Activated CD4-positive, alpha-beta T cell treated with anti-CD3 and anti-CD28 coated beads, Interleukin-2, amount 10 ng/mL, durations not matched to agents 24 days and 14 days (primary cell): ENCODE results near the gene LBHD1. TPM values are rescaled to one million over a fixed set of nuclear protein-coding genes. Genes with fewer than 3 reads are reported as not detected.
"Not testable (repeated sequence)": the region's sequence is repeated elsewhere in the genome, so short reads cannot be mapped to it uniquely, and the experiment has no call there.

Source experiments
- DNase-seq: peaks from one replicate; pipeline ENCODE4 v3.0.0; 2022
- H3K27ac Mint-ChIP-seq: one replicate; pipeline ENCODE4 v1.8.0; 2022; ENCODE audit warnings: mild to moderate bottlenecking, mixed read lengths
- H3K27me3 Mint-ChIP-seq: one replicate; pipeline ENCODE4 v1.8.0; 2022; ENCODE audit warnings: mixed read lengths
- H3K36me3 Mint-ChIP-seq: one replicate; pipeline ENCODE4 v1.8.0; 2022; ENCODE audit warnings: low read depth, mild to moderate bottlenecking, mixed read lengths
- H3K4me1 Mint-ChIP-seq: one replicate; pipeline ENCODE4 v1.8.0; 2021; ENCODE audit warnings: mixed read lengths
- H3K4me3 Mint-ChIP-seq: one replicate; pipeline ENCODE4 v1.8.0; 2022; ENCODE audit warnings: mild to moderate bottlenecking, moderate library complexity, mixed read lengths
- H3K9me3 Mint-ChIP-seq: one replicate; pipeline ENCODE4 v1.8.0; 2021; ENCODE audit warnings: mixed read lengths
- intact Hi-C: fragments of 100-400 bp; cut with micrococcal nuclease; formaldehyde crosslinking; loops from one replicate; pipeline ENCODE4 v1.15.1; 2023
- total RNA-seq: library from RNA; stranded (reverse); gene quantifications from 2 replicates; pipeline ENCODE4 v1.2.3, GENCODE V29; 2022

The LBHD1 gene
- total RNA-seq, 1 donor from 2014 or later, result 21.5 TPM

DNA sequence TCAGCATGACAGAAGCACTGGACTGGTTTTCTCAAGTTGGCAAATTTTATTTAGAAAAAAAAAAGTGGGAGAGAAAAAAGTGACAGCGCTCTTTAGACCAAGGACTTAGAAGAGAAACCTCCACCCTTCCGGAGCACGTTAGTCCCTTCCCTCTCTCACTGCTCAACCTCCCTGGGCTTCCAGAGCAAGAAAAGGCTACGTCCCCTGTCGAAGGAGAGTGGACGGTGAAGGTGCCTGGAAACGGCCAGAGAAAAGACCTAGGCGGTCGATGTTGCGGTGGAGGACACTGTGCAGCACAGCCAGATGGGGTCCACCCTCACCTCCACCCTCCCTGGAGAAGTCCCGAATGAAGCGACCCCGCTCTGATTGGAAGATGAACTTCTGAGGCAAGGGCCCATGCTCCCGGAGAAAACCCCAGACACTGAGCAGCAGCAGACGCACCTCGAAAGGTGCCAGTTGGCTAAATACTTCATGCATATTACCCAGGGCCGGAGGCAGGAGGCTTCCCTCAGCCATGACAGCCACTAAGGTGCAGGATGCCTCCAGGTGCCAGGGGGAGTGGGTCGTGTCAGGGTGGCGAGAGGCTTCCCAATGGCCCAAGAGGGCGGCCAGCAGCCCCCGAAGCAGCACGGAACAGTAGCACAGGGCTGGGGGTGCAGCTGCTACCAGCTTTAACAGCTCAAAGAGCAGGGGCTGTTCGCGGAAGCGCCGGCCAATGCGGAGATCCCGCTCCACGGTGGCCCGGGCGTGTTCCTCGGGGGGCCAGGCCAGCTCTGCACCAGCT, 25.1 kb downstream of the LBHD1 start:
- peaks cover 20% of the 10 kb centered on the region for H3K4me1 Mint-ChIP-seq
- intact Hi-C loops, result loop anchor here (1.0 to 2.0 kb wide), 6 partner anchors 18 to 81 kb away; partner anchors contain the start of genes C11orf98, CSKMT, EEF1G and ROM1
- no peak for DNase-seq
- H3K9me3 Mint-ChIP-seq, result no peaks in the 10 kb centered on the region
- H3K27ac Mint-ChIP-seq, result peak overlapping the region; percentile 96
- H3K4me3 Mint-ChIP-seq, result peak overlapping the region; percentile 99
- no peaks in the 10 kb centered on the region for H3K27me3 Mint-ChIP-seq
- peaks cover 41% of the 10 kb centered on the region for H3K36me3 Mint-ChIP-seq

DNA sequence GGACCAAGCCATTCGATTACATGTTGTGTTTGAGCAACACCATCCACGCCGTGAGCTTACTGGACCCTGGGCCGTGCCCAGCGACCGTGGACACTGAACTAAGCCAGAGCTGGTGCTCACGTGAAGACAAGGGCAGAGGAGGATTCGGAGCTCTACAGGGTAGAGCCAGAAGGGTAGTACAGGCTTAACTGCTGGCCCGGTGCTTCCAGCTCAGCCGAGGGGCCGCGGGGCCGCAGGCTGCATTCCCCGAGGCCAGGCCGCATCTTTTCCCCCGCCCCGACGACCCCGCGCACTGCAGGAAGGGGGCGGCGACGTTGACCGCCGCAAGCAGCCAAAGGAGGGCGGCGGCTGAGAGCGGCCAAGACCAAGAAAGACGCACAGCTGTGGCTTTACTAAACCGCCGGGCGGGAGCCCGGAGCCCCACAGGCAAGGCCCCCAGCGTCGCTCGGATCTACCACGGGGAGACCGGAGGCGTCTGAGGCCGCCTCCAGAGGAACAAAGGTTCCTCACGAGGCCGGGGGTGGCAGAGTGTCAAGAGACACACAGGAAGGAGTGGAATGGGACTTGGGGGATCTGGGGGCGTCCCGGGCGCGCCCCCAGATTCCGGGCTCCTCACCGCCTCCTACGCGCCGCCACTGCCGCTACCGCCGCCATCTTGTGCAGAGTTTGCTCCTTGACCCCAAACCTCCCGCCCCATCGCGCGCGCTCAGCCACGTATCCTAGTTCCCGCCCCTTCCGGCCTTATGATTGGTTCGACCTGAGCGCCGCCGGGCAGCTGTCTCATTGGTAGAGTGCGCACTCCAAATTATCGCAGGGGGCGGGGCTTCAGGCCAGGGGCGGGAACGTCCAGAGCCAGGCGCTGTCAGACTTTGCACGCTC, 25.9 kb downstream of the LBHD1 start, which contains the start of gene GANAB:
Gene GANAB, minus strand, starts transcription at position 668 of the 879 bp plus-strand sequence. Its CDS starts 14 bp downstream, at position 654.
- peak within 1 kb of the TSS; percentile 96 for H3K27ac Mint-ChIP-seq
- H3K4me3 Mint-ChIP-seq, result peak within 1 kb of the TSS; percentile 99
- peaks cover 21% of the 10 kb centered on the region for H3K4me1 Mint-ChIP-seq
- DNase-seq, result peak; percentile 99
- H3K36me3 Mint-ChIP-seq, result peaks cover 44% of the 10 kb centered on the region
- H3K27me3 Mint-ChIP-seq, result no peaks in the 10 kb centered on the region
- no peaks in the 10 kb centered on the region for H3K9me3 Mint-ChIP-seq
- intact Hi-C loops, result loop anchor here (1.0 to 2.0 kb wide), 6 partner anchors 19 to 82 kb away; partner anchors contain the start of genes C11orf98, CSKMT, EEF1G and ROM1

DNA sequence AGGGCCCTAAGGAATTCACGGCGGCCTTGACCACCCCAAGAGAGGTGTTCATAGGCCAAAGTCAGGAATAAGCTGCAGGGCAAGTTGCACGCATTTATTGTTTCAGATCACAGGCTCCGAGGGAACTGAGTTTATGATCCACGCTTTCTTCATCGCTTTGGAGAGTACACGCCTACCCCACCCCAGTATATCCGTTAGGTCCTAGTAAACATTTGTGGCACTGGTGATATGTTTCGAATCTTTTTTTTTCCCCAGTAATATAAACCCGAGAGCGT, 26.5 kb downstream of the LBHD1 start:
- no peaks in the 10 kb centered on the region for H3K9me3 Mint-ChIP-seq
- H3K27me3 Mint-ChIP-seq, result no peaks in the 10 kb centered on the region
- no peak for DNase-seq
- peak overlapping the region; percentile 96 for H3K27ac Mint-ChIP-seq
- intact Hi-C loops, result no loop called here
- H3K4me1 Mint-ChIP-seq, result peaks cover 25% of the 10 kb centered on the region
- peak overlapping the region; percentile 99 for H3K4me3 Mint-ChIP-seq
- H3K36me3 Mint-ChIP-seq, result peaks cover 47% of the 10 kb centered on the region

DNA sequence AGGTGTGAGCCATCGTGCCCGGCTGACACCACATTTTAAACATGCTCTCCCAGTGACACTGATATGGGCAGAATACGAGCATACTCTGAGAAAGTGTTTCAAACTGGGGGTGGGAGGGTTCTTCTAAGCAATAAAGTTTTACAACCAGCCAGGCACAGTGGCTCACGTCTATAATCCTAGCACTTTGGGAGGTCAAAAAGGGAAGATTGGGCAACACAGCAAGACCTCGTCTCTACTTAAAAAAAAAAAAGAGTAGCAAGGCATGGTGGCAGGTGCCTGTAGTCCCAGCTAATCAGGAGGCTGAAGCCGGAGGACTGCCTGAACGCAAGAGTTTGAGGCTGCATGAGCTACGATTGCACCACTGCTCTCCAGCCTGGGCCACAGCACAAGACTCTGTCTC, 27.8 kb downstream of the LBHD1 start:
- Mint-ChIP-seq H3K4me1 (peaks cover 34% of the 10 kb centered on the region), H3K4me3 (peak overlapping the region; percentile 30), H3K27ac (peak overlapping the region; percentile 41)

DNA sequence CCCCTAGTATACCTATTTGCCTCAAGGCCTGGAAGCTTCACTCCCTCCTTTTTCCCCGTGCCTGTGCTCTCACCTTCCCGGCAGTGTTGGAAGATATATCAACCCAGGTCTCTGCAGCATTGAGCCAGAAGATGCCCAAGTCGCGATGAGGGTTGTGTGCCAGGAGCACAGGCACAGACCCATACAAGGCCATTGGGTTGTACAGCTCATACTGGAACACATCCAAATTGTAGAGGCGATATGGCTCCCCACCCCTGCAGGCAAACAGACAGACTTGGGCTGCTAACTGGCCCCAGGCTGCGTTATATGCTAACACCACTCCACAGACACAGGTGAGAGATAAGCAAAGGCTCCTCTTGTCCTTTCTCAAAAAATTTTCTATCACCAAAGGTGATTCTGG, 39.6 kb downstream of the LBHD1 start:
- DNase-seq, result no peak

More for the DNA sequence above, 27.8 kb downstream of the LBHD1 start:
- no peak for DNase-seq
- Mint-ChIP-seq H3K36me3 (peaks cover 47% of the 10 kb centered on the region), H3K27me3 (no peaks in the 10 kb centered on the region), H3K9me3 (no peaks in the 10 kb centered on the region)
- intact Hi-C loops, result no loop called here

DNA sequence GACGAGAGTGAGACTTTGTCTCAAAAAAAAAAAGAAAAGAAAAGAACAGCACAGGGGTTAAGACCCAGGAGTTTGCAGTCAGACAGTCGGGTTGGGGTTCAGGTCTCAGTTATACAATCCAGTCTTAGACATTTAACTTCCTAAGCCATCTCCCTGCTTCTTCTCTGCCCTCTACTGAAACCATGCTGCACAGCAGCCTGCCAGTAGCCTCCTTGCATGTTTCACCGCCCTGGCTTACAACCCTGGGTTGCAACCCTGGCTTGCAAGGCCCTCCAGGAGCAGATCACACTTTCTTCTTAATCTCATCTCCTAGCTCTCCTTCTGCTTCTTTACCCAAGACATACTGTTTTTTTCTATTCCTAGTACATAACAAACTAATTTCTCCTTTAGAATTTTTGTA, 44.4 kb downstream of the LBHD1 start:
- H3K4me3 Mint-ChIP-seq, result no peak overlapping the region
- H3K36me3 Mint-ChIP-seq, result peaks cover 67% of the 10 kb centered on the region
- H3K27me3 Mint-ChIP-seq, result no peaks in the 10 kb centered on the region
- no peak overlapping the region for H3K27ac Mint-ChIP-seq
- peaks cover 7% of the 10 kb centered on the region for H3K4me1 Mint-ChIP-seq
- intact Hi-C loops, result no loop called here
- no peak for DNase-seq
- no peaks in the 10 kb centered on the region for H3K9me3 Mint-ChIP-seq

More for the DNA sequence above, 39.6 kb downstream of the LBHD1 start:
- intact Hi-C loops, result no loop called here
- Mint-ChIP-seq H3K9me3 (no peaks in the 10 kb centered on the region), H3K4me3 (no peak overlapping the region), H3K27me3 (no peaks in the 10 kb centered on the region), H3K36me3 (peaks cover 72% of the 10 kb centered on the region), H3K4me1 (peaks cover 14% of the 10 kb centered on the region), H3K27ac (no peak overlapping the region)

DNA sequence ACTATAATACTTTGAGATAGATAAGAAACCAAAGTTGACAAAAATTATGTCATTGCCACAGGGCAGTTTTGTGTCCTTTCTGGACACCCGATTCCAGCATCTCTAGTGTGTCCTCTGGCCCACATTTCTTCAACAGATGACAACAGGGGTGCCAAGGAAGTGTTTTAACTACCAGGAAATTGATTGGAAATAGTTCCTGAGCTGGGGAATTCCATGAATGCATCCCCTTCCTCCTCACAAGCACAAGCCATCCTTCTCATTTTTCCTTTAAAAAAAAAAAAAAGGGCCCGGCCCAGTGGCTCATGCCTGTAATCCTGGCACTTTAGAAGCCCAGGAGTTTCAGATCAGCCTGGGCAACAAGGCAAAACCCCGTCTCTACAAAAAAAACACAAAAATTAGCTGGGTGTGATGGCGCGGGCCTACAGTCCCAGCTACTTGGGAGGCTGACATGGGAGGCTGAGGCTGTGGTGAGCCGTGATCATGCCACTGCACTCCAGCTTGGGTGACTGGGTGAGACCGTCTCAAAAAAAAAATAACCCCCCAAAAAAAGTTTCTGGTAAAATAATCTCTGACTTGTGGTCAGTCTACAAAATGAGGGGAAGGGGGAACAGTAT, 49.5 kb downstream of the LBHD1 start:
- Mint-ChIP-seq H3K36me3 (peaks cover 52% of the 10 kb centered on the region), H3K4me3 (peak overlapping the region; percentile 97), H3K9me3 (no peaks in the 10 kb centered on the region), H3K4me1 (peaks cover 25% of the 10 kb centered on the region), H3K27ac (peak overlapping the region; percentile 99), H3K27me3 (peaks cover 1% of the 10 kb centered on the region)
- intact Hi-C loops, result loop anchor here (1.0 to 2.0 kb wide), 6 partner anchors 10 to 42 kb away; partner anchors contain the start of genes C11orf98, CSKMT, EML3 and GANAB
- DNase-seq, result no peak

DNA sequence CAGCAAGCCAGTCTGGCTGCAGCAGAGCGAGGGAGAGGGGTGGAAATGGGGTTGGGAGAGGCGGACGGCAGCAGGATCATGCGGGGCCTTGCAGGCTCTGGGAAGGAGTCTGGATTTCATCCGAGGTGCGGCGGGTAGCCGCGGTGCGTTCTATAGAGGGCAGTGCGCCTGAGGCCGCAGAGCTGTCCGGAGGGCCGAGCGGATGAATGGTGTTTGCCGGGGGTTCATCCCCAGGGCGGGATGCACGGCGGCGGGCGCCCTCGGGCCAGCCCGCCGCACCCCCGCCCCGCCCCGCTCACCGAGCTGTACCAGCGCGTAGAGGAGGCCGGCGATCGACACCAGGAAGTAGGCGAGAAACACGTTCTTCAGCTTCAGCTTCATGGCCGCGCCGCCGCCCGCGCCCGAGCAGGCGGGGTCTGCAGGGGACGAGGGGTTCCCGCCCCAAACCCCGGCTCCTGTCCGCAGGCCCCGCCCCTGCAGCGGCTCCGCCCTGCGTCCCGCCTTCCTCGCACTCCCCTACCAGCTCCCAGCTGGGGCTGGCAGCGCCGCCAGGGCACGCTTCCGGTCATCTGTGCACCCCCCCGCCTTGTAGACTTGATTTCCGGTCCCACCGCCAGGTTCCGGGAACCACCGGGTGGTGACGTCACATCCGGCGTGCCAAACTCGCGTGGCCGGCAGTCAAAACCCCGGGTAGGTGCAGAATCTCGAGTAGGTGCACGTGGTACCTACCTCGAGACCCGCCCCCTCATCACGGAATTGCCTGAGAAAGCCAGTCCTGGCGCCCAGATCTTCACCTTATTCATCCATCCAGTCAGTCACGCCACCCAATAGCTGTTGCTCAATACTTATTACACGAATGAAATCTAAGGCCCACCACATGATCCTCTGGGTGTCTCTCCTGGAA, 50.2 kb downstream of the LBHD1 start, which contains the start of gene B3GAT3:
Gene B3GAT3, minus strand, starts transcription at position 420 of the 904 bp plus-strand sequence. Its CDS starts 39 bp downstream, at position 381.
- intact Hi-C loops, result loop anchor here (1.0 to 2.0 kb wide), 6 partner anchors 10 to 43 kb away; partner anchors contain the start of genes C11orf98, CSKMT, EML3 and GANAB

DNA sequence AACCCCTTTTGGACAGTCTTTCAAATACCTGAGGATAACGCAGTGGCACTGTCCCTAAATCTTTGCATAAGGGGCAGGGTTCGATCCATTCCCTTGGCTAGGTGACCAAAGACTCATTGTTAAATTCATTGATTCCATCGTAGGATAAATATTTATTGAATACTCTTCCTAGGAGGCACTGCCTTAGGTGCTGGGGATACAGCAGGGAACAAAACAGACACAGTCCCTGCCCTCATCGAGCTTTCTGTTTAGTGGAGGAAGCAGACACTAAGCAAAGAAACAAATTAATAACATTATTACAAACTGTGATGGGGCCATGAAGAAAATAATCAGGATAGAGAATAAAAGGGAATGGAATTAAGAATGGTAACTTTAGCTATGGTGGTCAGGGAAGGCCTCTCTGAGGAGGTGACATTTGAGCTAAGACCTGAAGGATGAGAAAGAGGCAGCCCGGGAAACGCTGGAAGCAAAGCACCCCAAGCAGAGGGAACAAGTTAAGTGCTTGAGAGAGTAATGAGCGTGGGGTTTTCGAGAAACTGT, 51.0 kb downstream of the LBHD1 start:
- no peaks in the 10 kb centered on the region for H3K9me3 Mint-ChIP-seq
- DNase-seq, result no peak
- intact Hi-C loops, result no loop called here
- H3K36me3 Mint-ChIP-seq, result peaks cover 48% of the 10 kb centered on the region
- H3K27me3 Mint-ChIP-seq, result peaks cover 1% of the 10 kb centered on the region
- H3K27ac Mint-ChIP-seq, result peak overlapping the region; percentile 99
- peak overlapping the region; percentile 97 for H3K4me3 Mint-ChIP-seq
- H3K4me1 Mint-ChIP-seq, result peaks cover 25% of the 10 kb centered on the region

More for the DNA sequence above, 50.2 kb downstream of the LBHD1 start, which contains the start of gene B3GAT3:
- H3K4me3 Mint-ChIP-seq, result peak within 1 kb of the TSS; percentile 97
- peak; percentile 99 for DNase-seq
- H3K4me1 Mint-ChIP-seq, result peaks cover 25% of the 10 kb centered on the region
- H3K27ac Mint-ChIP-seq, result peak within 1 kb of the TSS; percentile 99
- peaks cover 49% of the 10 kb centered on the region for H3K36me3 Mint-ChIP-seq
- H3K27me3 Mint-ChIP-seq, result peaks cover 1% of the 10 kb centered on the region
- no peaks in the 10 kb centered on the region for H3K9me3 Mint-ChIP-seq

DNA sequence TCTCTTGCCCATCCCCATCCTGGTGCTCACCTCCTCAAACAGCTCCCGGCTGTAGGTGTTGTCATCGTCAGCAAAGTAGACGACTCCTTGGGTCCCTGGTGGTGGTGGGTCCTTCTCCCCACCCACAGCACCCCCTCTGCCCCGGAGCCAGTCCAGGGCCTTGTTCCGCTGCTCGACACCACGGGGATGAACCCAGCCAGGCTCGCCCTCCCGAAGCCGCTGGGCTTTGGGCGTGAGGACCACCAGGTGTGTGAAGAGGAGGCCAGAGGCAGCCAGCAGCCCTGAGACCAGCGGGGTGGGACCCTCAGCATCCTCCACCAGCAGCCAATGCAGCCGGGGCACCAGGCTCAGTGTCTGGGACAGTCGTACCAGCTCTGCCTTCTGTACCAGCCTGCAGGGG, 55.1 kb downstream of the LBHD1 start:
- H3K4me3 Mint-ChIP-seq, H3K27ac Mint-ChIP-seq, DNase-seq, H3K9me3 Mint-ChIP-seq, intact Hi-C loops, H3K27me3 Mint-ChIP-seq: not testable (repeated sequence)
- H3K4me1 Mint-ChIP-seq, result peaks cover 32% of the 10 kb centered on the region
- H3K36me3 Mint-ChIP-seq, result peaks cover 38% of the 10 kb centered on the region

DNA sequence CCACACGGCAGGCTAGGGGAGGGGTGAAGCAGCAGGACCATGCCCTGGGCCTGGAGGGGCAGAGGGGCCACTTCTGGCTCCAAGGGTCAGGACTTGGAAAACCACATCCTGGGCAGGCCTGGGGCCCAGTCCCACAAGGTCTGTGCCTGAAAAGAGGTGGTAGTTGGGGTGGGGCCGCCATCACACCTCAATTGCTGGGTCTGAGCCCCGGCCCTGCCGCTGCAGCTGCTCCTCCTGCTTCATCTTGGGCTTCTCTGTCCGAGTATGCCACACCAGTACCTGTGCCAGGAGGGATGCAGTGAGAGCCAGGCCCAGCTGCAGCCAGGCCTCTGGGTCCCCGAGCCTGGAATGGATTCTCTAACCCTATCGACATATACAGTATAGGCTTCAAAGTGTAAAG, 56.5 kb downstream of the LBHD1 start:
- no peaks in the 10 kb centered on the region for H3K9me3 Mint-ChIP-seq
- no peak overlapping the region for H3K27ac Mint-ChIP-seq
- intact Hi-C loops, result no loop called here
- DNase-seq, result no peak
- H3K4me3 Mint-ChIP-seq, result no peak overlapping the region
- peaks cover 36% of the 10 kb centered on the region for H3K4me1 Mint-ChIP-seq
- no peaks in the 10 kb centered on the region for H3K27me3 Mint-ChIP-seq
- peaks cover 33% of the 10 kb centered on the region for H3K36me3 Mint-ChIP-seq

DNA sequence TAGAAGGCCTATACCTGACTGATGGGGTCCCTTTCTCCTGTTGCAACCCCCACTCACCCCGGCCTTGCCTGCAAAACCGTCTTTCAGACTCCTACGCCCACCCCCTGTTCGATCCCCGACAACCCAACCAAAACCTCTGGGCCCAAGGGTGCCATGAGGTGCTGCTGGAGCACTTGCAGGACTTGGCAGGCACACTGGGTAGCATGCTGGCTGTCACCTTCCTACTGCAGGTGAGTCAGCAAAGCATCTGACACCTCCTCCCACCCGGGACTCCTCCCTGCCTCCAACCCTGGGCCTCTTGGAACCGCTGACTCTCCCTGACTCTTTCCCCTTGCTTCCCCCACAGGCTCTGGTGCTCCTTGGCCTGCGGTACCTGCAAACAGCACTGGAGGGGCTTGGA, 57.8 kb downstream of the LBHD1 start:
- H3K36me3 Mint-ChIP-seq, result peaks cover 37% of the 10 kb centered on the region
- H3K4me3 Mint-ChIP-seq, result peak overlapping the region; percentile 37
- H3K27ac Mint-ChIP-seq, result peak overlapping the region; percentile 90
- no peak for DNase-seq
- H3K4me1 Mint-ChIP-seq, result peaks cover 40% of the 10 kb centered on the region
- no peaks in the 10 kb centered on the region for H3K9me3 Mint-ChIP-seq
- intact Hi-C loops, result loop anchor here (5.0 kb wide), 2 partner anchors 93 to 268 kb away; partner anchors contain the start of genes BSCL2, GNG3 and SLC3A2
- no peaks in the 10 kb centered on the region for H3K27me3 Mint-ChIP-seq
